SK-N-SH (cell line): ENCODE data around the gene ITSN2. TPM values are rescaled to one million over a fixed set of nuclear protein-coding genes. Genes with fewer than 3 reads are reported as not detected.

Experiments
- CTCF ChIA-PET: fragments of 300-600, 350-600 bp; formaldehyde crosslinking; extraction: SDS; loops from one replicate; lab custom pipeline; 2021; lab: Yijun Ruan, JAX
- POLR2A ChIA-PET: fragments of 350-600 bp; sonication (Branson Sonifier 250); formaldehyde crosslinking; extraction: SDS; loops from one replicate; lab custom pipeline; 2020; ENCODE audit warnings: antibody characterized with exemption, inconsistent platforms; lab: Yijun Ruan, JAX
- DNase-seq: peaks from one replicate; pipeline ENCODE4 v3.0.0; 2012
- H2AFZ ChIP-seq: fragments of 200-600 bp; sonication (generic); 2 replicates; pipeline ENCODE4 v1.8.1; 2016; ENCODE audit warnings: antibody characterized with exemption, mild to moderate bottlenecking, low read depth
- H3F3A ChIP-seq: fragments of 200-600 bp; sonication (generic); replicated peaks from 2 replicates; pipeline ENCODE3; 2016; ENCODE audit warnings: antibody characterized with exemption, mild to moderate bottlenecking; ENCODE audit not compliant: insufficient read depth
- H3K27ac ChIP-seq, 2 experiments: fragments of 200-500 bp in 1 of 2; fragments of 200-600 bp in 1 of 2; sonication (Bioruptor generic) in 1 of 2; sonication (generic), shearing (Covaris generic) in 1 of 2; 2 replicates each; pipeline versions ENCODE4 v1.5.1 to v1.6.1; 2014 to 2016; ENCODE audit warnings: low read depth in 2 of 2, inconsistent platforms in 1 of 2, low read length in 1 of 2, mild to moderate bottlenecking in 1 of 2, mixed read lengths in 1 of 2
- H3K27me3 ChIP-seq: fragments of 200-600 bp; sonication (generic), shearing (Covaris generic); 2 replicates; pipeline ENCODE4 v1.6.1; 2016; ENCODE audit warnings: mixed run types; ENCODE audit not compliant: insufficient read depth
- H3K36me3 ChIP-seq, 2 experiments: fragments of 200-500 bp in 1 of 2; fragments of 200-600 bp in 1 of 2; sonication (Bioruptor generic) in 1 of 2; sonication (generic) in 1 of 2; replicated peaks in 1 of 2; 2 replicates each; pipeline versions ENCODE3 to v1.5.1; 2014 to 2016; ENCODE audit warnings: low read length in 1 of 2, mild to moderate bottlenecking in 1 of 2; ENCODE audit not compliant: insufficient read depth in 2 of 2, control insufficient read depth in 1 of 2
- H3K4me1 ChIP-seq, 2 experiments: fragments of 200-500 bp in 1 of 2; fragments of 200-600 bp in 1 of 2; sonication (Bioruptor generic) in 1 of 2; sonication (generic), shearing (Covaris generic) in 1 of 2; 2 replicates each; pipeline versions ENCODE4 v1.5.1 to v1.6.1; 2014 to 2016; ENCODE audit warnings: low read depth in 1 of 2, low read length in 1 of 2, mixed run types in 1 of 2; ENCODE audit not compliant: insufficient read depth in 2 of 2, control insufficient read depth in 1 of 2
- H3K4me2 ChIP-seq: fragments of 200-600 bp; sonication (generic), shearing (Covaris generic); 2 replicates; pipeline ENCODE4 v1.6.1; 2017; ENCODE audit warnings: mixed run types
- H3K4me3 ChIP-seq, 2 experiments: fragments of 200-500 bp in 1 of 2; fragments of 200-600 bp in 1 of 2; sonication (Bioruptor generic) in 1 of 2; sonication (generic), shearing (Covaris generic) in 1 of 2; 2 replicates each; pipeline versions ENCODE4 v1.5.1 to v1.8.1; 2014 to 2016; ENCODE audit warnings: low read depth in 2 of 2, inconsistent platforms in 1 of 2, low read length in 1 of 2, mild to moderate bottlenecking in 1 of 2, mixed read lengths in 1 of 2, moderate library complexity in 1 of 2
- H3K79me2 ChIP-seq: fragments of 200-600 bp; sonication (generic); 2 replicates; pipeline ENCODE4 v1.8.1; 2017; ENCODE audit warnings: mild to moderate bottlenecking; ENCODE audit not compliant: insufficient read depth
- H3K9ac ChIP-seq: fragments of 200-600 bp; sonication (generic); 2 replicates; pipeline ENCODE4 v1.6.1; 2017; ENCODE audit warnings: mixed run types
- H3K9me2 ChIP-seq: fragments of 200-600 bp; sonication (generic); 2 replicates; pipeline ENCODE4 v1.6.1; 2017; ENCODE audit warnings: mixed run types
- H3K9me3 ChIP-seq: fragments of 200-600 bp; sonication (generic); 2 replicates; pipeline ENCODE4 v1.6.1; 2017; ENCODE audit warnings: mixed run types, mild to moderate bottlenecking, moderate library complexity
- H4K20me1 ChIP-seq: fragments of 200-600 bp; sonication (generic); 2 replicates; pipeline ENCODE4 v1.6.1; 2017; ENCODE audit warnings: mild to moderate bottlenecking, mixed run types; ENCODE audit not compliant: insufficient read depth
- CHD2 ChIP-seq: fragments of 150-350 bp; IDR thresholded peaks from 2 replicates; pipeline ENCODE4 v1.6.1; 2018; ENCODE audit warnings: low read length; ENCODE audit not compliant: partially characterized antibody
- EP300 ChIP-seq, 2 experiments: IDR thresholded peaks; 2 replicates each; pipeline versions ENCODE4 v1.4.0 to v1.6.1; 2012; ENCODE audit warnings: borderline replicate concordance in 1 of 2, low read depth in 1 of 2, low read length in 1 of 2
- EZH2phosphoT487 ChIP-seq: fragments of 200-600 bp; sonication (generic); IDR thresholded peaks from 2 replicates; pipeline ENCODE4 v1.6.1; 2017; ENCODE audit warnings: low read depth, mixed run types, mild to moderate bottlenecking, antibody characterized with exemption, moderate library complexity, borderline replicate concordance
- FOXJ3 ChIP-seq: sonication (generic); formaldehyde crosslinking; IDR thresholded peaks from 2 replicates; pipeline ENCODE4 v1.5.1; 2020; ENCODE audit warnings: mild to moderate bottlenecking, missing genetic modification reagents
- JUND ChIP-seq: IDR thresholded peaks from 2 replicates; pipeline ENCODE4 v1.4.0; 2012
- MEF2A ChIP-seq: IDR thresholded peaks from 2 replicates; pipeline ENCODE4 v1.4.0; 2012; ENCODE audit warnings: low read depth, borderline replicate concordance
- MXI1 ChIP-seq: IDR thresholded peaks from 2 replicates; pipeline ENCODE4 v1.6.1; 2012; ENCODE audit warnings: mild to moderate bottlenecking, low read depth, low read length, improper control_type of control experiment
- NRF1 ChIP-seq: IDR thresholded peaks from 2 replicates; pipeline ENCODE4 v1.6.1; 2012; ENCODE audit warnings: low read depth, mild to moderate bottlenecking, low read length
- RAD21 ChIP-seq: IDR thresholded peaks from 2 replicates; pipeline ENCODE4 v1.6.1; 2012; ENCODE audit warnings: mild to moderate bottlenecking, low read length
- RCOR1 ChIP-seq: fragments of 150-350 bp; IDR thresholded peaks from 2 replicates; pipeline ENCODE4 v1.6.1; 2017; ENCODE audit warnings: antibody characterized with exemption, low read length
- RFX5 ChIP-seq: IDR thresholded peaks from 2 replicates; pipeline ENCODE4 v1.6.1; 2012; ENCODE audit warnings: mild to moderate bottlenecking, improper control_type of control experiment, low read length
- RXRA ChIP-seq: IDR thresholded peaks from 2 replicates; pipeline ENCODE4 v1.4.0; 2012; ENCODE audit warnings: low read depth, mild to moderate bottlenecking, borderline replicate concordance
- SIN3A ChIP-seq: IDR thresholded peaks from 2 replicates; pipeline ENCODE4 v1.6.1; 2012; ENCODE audit warnings: low read depth, mild to moderate bottlenecking, low read length, moderate library complexity, borderline replicate concordance
- TCF12 ChIP-seq: IDR thresholded peaks from 2 replicates; pipeline ENCODE4 v1.4.0; 2012
- TEAD4 ChIP-seq: IDR thresholded peaks from 2 replicates; pipeline ENCODE4 v1.4.0; 2012; ENCODE audit warnings: mild to moderate bottlenecking, borderline replicate concordance; ENCODE audit not compliant: insufficient read depth
- WGBS: methylation state at CpG from one replicate; pipeline ENCODE4 v1.1.6; 2017; ENCODE audit warnings: low lambda C conversion rate; 5-methylcytosine and 5-hydroxymethylcytosine counted together
- polyA plus RNA-seq, 3 experiments: library from polyadenylated mRNA; depleted of rRNA; stranded (reverse); fragments of >200 nt; gene quantifications; 2 replicates each; pipeline ENCODE4 v1.2.3, GENCODE V29; 2012
- TF ChIP-seq, protein P1 (sequence below): IDR thresholded peaks from 2 replicates; pipeline ENCODE4 v1.4.0; 2012; ENCODE audit warnings: low read depth, borderline replicate concordance
- TF ChIP-seq, protein P2 (sequence below): IDR thresholded peaks from 2 replicates; pipeline ENCODE4; 2012
- TF ChIP-seq, protein P3 (sequence below): IDR thresholded peaks from 2 replicates; pipeline ENCODE4 v1.4.0; 2012; ENCODE audit warnings: low read depth
- TF ChIP-seq, protein P4 (sequence below): fragments of 150-350 bp; IDR thresholded peaks from 2 replicates; pipeline ENCODE4 v1.6.1; 2016; ENCODE audit warnings: mild to moderate bottlenecking, low read depth, low read length

The ITSN2 gene
- polyA plus RNA-seq, 1 of the 3 experiments (the other 2 are of a cell fraction): 11.9 TPM

DNA sequence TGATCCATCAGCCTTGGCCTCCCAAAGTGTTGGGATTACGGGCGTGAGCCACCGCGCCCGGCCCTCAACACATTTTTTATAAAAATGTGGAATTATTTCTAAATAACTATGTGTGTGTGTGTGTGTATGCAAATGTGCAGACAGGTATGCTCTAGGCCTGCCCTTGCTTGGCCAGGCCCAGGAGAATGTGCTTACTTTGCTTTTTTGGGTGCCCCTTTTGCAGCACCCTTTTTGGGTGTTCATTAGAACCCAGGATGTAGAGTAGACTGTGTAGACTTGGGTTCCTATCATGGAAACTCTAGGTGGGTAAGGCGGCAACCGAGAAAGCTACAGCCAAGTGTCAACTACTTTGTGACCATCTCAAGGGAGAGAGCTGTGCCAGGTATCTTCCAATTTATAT lies 11.7 kb upstream of the ITSN2 start:
- POLR2A ChIA-PET: interaction anchor here (0.7 kb wide), 1 partner anchor 19 kb away, joined by 5 read pairs; no protein-coding TSS in a partner anchor
- Histone ChIP-seq H3K27ac (no peak overlapping the region), H3K27me3 (no peaks in the 10 kb centered on the region), H3K4me2 (no peak overlapping the region), H3K36me3 (no peaks in the 10 kb centered on the region), H3K9me3 (no peaks in the 10 kb centered on the region)
- TF ChIP-seq, protein P1, sequence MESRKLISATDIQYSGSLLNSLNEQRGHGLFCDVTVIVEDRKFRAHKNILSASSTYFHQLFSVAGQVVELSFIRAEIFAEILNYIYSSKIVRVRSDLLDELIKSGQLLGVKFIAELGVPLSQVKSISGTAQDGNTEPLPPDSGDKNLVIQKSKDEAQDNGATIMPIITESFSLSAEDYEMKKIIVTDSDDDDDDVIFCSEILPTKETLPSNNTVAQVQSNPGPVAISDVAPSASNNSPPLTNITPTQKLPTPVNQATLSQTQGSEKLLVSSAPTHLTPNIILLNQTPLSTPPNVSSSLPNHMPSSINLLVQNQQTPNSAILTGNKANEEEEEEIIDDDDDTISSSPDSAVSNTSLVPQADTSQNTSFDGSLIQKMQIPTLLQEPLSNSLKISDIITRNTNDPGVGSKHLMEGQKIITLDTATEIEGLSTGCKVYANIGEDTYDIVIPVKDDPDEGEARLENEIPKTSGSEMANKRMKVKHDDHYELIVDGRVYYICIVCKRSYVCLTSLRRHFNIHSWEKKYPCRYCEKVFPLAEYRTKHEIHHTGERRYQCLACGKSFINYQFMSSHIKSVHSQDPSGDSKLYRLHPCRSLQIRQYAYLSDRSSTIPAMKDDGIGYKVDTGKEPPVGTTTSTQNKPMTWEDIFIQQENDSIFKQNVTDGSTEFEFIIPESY: no peak
- TF ChIP-seq, protein P2, sequence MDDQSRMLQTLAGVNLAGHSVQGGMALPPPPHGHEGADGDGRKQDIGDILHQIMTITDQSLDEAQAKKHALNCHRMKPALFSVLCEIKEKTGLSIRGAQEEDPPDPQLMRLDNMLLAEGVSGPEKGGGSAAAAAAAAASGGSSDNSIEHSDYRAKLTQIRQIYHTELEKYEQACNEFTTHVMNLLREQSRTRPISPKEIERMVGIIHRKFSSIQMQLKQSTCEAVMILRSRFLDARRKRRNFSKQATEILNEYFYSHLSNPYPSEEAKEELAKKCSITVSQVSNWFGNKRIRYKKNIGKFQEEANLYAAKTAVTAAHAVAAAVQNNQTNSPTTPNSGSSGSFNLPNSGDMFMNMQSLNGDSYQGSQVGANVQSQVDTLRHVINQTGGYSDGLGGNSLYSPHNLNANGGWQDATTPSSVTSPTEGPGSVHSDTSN: no peak
- TF ChIP-seq, protein P3, sequence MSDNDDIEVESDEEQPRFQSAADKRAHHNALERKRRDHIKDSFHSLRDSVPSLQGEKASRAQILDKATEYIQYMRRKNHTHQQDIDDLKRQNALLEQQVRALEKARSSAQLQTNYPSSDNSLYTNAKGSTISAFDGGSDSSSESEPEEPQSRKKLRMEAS: no peak
- TF ChIP-seq RFX5: no peak
- TF ChIP-seq MEF2A: no peak
- no peak for TF ChIP-seq EP300 (IDR thresholded peaks at IDR 0.05; ENCODE audit: borderline replicate concordance in 1 of 2, low read depth in 1 of 2, low read length in 1 of 2)
- TF ChIP-seq NRF1: no peak
- TF ChIP-seq JUND: no peak
- TF ChIP-seq TEAD4: no peak
- TF ChIP-seq RXRA: no peak
- TF ChIP-seq EZH2phosphoT487: no peak
- TF ChIP-seq, all 33 proteins: peak for 0
- H3K4me1 ChIP-seq: no peaks in the 10 kb centered on the region; a peak in 1 of 4 replicates
- H3K79me2 ChIP-seq: no peaks in the 10 kb centered on the region
- peaks cover 6% of the 10 kb centered on the region for H3F3A ChIP-seq
- CTCF ChIA-PET: no interaction called here
- H3K4me3 ChIP-seq: no peak overlapping the region
- H3K9me2 ChIP-seq: no peaks in the 10 kb centered on the region
- H2AFZ ChIP-seq: no peak overlapping the region
- H3K9ac ChIP-seq: no peak overlapping the region
- no peaks in the 10 kb centered on the region for H4K20me1 ChIP-seq
- 83% methylated on average over 7 of the region's 7 CpGs for WGBS
- no peak for DNase-seq

DNA sequence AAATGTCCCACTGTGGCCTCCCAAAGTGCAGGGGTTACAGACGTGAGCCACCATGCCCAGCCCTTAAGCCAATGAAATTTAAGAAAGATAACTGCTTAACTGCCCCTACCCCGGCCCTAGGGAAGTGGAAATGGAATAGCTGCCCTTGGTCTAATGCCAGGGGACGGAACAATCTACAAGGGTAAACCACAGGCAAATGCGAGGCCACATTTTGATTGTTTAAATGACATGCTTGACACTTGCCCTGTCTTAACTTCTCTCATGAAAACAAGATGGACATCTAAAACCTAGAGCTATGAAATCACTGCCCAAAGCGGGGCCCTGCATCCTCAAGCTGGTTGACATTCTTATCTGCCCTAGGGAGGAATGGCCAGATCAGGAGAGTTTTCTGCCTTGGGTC lies 5.5 kb upstream of the ITSN2 start:
- no peak overlapping the region for H2AFZ ChIP-seq
- no peak overlapping the region for H3K9ac ChIP-seq
- TF ChIP-seq SIN3A: no peak
- no peak for TF ChIP-seq CHD2
- no peak for TF ChIP-seq RFX5
- TF ChIP-seq MXI1: no peak
- TF ChIP-seq RAD21: no peak
- no peak for TF ChIP-seq RCOR1
- no peak for TF ChIP-seq FOXJ3 (CRISPR knock-in tag)
- TF ChIP-seq, protein P4, sequence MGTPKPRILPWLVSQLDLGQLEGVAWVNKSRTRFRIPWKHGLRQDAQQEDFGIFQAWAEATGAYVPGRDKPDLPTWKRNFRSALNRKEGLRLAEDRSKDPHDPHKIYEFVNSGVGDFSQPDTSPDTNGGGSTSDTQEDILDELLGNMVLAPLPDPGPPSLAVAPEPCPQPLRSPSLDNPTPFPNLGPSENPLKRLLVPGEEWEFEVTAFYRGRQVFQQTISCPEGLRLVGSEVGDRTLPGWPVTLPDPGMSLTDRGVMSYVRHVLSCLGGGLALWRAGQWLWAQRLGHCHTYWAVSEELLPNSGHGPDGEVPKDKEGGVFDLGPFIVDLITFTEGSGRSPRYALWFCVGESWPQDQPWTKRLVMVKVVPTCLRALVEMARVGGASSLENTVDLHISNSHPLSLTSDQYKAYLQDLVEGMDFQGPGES: no peak
- TF ChIP-seq TCF12: no peak
- no peak for TF ChIP-seq RXRA
- TF ChIP-seq, protein P1: no peak
- no peak for TF ChIP-seq JUND
- H3K4me3 ChIP-seq: no peak overlapping the region
- H3F3A ChIP-seq: peaks cover 6% of the 10 kb centered on the region
- no peak for DNase-seq
- no peaks in the 10 kb centered on the region for H3K36me3 ChIP-seq
- CTCF ChIA-PET: no interaction called here
- H3K79me2 ChIP-seq: no peaks in the 10 kb centered on the region
- H3K4me1 ChIP-seq: peaks cover 0 to 16% of the 10 kb centered on the region in 2 experiments; a peak in 2 of 4 replicates
- POLR2A ChIA-PET: no interaction called here
- WGBS: 39% methylated on average over 5 of the region's 5 CpGs
- no peaks in the 10 kb centered on the region for H4K20me1 ChIP-seq
- no peaks in the 10 kb centered on the region for H3K27me3 ChIP-seq
- H3K27ac ChIP-seq: peak overlapping the region in 1 of 2 experiments; percentile 40; a peak in 1 of 4 replicates
- no peaks in the 10 kb centered on the region for H3K9me2 ChIP-seq
- H3K4me2 ChIP-seq: no peak overlapping the region
- no peaks in the 10 kb centered on the region for H3K9me3 ChIP-seq
